Ascending aorta (tissue), 2 donors: ENCODE data around the gene STYX. TPM values are rescaled to one million over a fixed set of nuclear protein-coding genes. Genes with fewer than 3 reads are reported as not detected.

Source experiments
- DNase-seq, 2 donors: peaks; one replicate each; pipeline ENCODE4 v3.0.0-alpha.2; 2019; ENCODE audit warnings: low spot score in 2 of 2
- H3K27ac ChIP-seq, 2 donors: fragments of 200-600 bp; sonication (generic); one replicate each; pipeline ENCODE4 v1.5.1; 2016 to 2017; ENCODE audit warnings: mild to moderate bottlenecking in 1 of 2
- H3K27me3 ChIP-seq: fragments of 200-600 bp; sonication (generic); one replicate; pipeline ENCODE4 v1.5.1; 2017
- H3K36me3 ChIP-seq, 2 donors: fragments of 200-600 bp; sonication (generic); one replicate each; pipeline ENCODE4 v1.5.1; 2016
- H3K4me1 ChIP-seq, 2 donors: fragments of 200-600 bp; sonication (generic); one replicate each; pipeline ENCODE4 v1.5.1; 2016 to 2017; ENCODE audit warnings: mild to moderate bottlenecking in 1 of 2
- H3K4me3 ChIP-seq, 2 donors: fragments of 200-600 bp; sonication (generic); one replicate each; pipeline ENCODE4 v1.5.1; 2016 to 2017; ENCODE audit warnings: mild to moderate bottlenecking in 1 of 2
- H3K9me3 ChIP-seq, 2 donors: fragments of 200-600 bp; sonication (generic); one replicate each; pipeline ENCODE4 v1.5.1; 2016
- intact Hi-C: fragments of 100-400 bp; cut with DNase I; formaldehyde crosslinking; loops from one replicate; pipeline ENCODE4 v1.15.1; 2023
- total RNA-seq: library from RNA; depleted of rRNA; stranded (reverse); fragments of >200 nt; gene quantifications from one replicate; pipeline ENCODE4 v1.1.0, GENCODE V29; 2016
- TF ChIP-seq, protein P1 (sequence below), 3 experiments: fragments of 200-600 bp in 2 of 3; fragments of 450-650 bp in 1 of 3; sonication (generic) in 2 of 3; IDR thresholded peaks; one replicate each; pipeline ENCODE4 v1.5.1; 2016 to 2019; ENCODE audit warnings: antibody characterized with exemption in 3 of 3, mild to moderate bottlenecking in 1 of 3, moderate library complexity in 1 of 3

The STYX gene
- total RNA-seq, 1 donor from 2014 or later = 5.2 TPM

DNA sequence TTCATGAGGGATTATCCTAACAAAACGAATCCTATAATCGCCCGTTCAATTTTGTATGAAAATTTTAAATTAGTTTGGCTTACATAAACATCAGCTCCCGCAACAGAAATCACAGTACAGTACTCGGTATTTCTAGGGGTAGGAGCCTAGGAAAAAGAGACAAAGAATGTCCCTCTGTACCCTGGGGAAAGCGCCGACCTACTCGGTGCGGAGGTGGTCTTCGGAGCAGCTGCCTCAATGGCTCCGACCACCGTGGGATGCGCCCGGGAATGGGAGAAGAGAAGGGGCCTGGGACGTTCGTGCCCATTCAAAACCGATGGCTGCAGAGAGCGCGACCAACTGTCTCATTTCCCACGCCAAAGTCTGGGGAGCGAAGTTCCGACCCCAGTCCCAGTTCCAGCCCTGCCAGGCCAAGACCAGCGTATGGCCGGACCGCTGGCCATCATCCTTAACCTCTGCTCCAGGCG, 60.8 kb downstream of the STYX start:
- Histone ChIP-seq H3K4me1 (peaks cover 6 to 21% of the 10 kb centered on the region in 2 donors), H3K36me3 (no peaks in the 10 kb centered on the region), H3K4me3 (peak overlapping the region; percentile 83 to 91), H3K27ac (peak overlapping the region; percentile 94 to 95), H3K27me3 (no peaks in the 10 kb centered on the region), H3K9me3 (no peaks in the 10 kb centered on the region)
- intact Hi-C loops = loop anchor here (1.0 to 10.0 kb wide), 5 partner anchors 11 to 1164 kb away; partner anchors contain the start of genes BMP4, DDHD1, ERO1A and STYX
- no peak for DNase-seq
- TF ChIP-seq, protein P1, sequence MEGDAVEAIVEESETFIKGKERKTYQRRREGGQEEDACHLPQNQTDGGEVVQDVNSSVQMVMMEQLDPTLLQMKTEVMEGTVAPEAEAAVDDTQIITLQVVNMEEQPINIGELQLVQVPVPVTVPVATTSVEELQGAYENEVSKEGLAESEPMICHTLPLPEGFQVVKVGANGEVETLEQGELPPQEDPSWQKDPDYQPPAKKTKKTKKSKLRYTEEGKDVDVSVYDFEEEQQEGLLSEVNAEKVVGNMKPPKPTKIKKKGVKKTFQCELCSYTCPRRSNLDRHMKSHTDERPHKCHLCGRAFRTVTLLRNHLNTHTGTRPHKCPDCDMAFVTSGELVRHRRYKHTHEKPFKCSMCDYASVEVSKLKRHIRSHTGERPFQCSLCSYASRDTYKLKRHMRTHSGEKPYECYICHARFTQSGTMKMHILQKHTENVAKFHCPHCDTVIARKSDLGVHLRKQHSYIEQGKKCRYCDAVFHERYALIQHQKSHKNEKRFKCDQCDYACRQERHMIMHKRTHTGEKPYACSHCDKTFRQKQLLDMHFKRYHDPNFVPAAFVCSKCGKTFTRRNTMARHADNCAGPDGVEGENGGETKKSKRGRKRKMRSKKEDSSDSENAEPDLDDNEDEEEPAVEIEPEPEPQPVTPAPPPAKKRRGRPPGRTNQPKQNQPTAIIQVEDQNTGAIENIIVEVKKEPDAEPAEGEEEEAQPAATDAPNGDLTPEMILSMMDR (IDR thresholded peaks at IDR 0.05) = no peak

DNA sequence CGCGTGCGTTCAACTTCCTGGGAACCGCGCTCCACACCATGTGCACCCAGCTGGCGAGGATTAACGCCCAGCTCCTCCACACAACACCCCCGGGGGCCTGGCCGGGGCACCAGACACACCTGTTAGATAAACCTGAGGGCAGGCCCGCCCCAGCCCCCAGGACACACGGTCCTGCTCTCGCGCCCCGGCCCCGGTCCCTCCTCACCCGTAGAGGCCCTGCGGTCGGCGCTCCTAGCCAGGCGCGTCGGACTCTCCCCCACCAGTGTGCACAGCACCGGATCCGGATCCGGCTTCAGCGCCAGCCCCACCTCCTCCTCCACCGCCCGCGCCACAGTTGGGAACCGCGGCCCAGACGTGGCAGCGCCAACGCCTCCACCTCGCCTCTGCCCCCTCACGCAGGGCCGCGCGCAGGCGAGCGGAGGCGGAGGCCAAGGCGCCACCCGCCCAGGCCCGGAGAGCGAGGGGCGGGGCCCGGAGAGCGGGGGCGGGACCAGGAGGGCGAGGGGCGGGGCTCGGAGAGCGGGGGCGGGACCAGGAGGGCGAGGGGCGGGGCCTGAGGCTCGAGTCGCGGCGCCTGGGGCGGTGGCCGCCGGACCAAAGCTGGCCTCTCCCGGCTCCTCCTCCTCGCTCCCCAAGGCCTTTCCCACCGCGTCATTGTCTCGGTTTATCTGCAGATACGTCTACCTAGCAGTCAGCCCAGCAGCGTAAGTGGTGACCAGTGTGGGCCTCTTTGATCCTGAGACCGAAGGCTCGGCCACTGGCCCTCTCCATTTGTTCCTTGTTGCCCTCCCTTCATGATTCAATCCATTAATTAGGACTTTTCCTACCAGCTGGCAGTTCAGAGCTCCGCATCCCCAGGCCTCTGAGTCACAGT, 61.5 kb downstream of the STYX start, which contains the start of gene GNPNAT1:
Gene GNPNAT1 (minus strand): TSS at position 385 of the 874 bp plus-strand sequence. CDS start 6,957 bp downstream, outside the sequence.
- Histone ChIP-seq H3K27me3 (no peaks in the 10 kb centered on the region), H3K36me3 (no peaks in the 10 kb centered on the region), H3K4me1 (peaks cover 6 to 21% of the 10 kb centered on the region in 2 donors), H3K9me3 (no peaks in the 10 kb centered on the region), H3K4me3 (peak within 1 kb of the TSS; percentile 83 to 91), H3K27ac (peak within 1 kb of the TSS; percentile 94 to 95)
- DNase-seq = peak; percentile 42 to 92
- intact Hi-C loops = loop anchor here (1.0 to 10.0 kb wide), 6 partner anchors 10 to 1163 kb away; partner anchors contain the start of genes BMP4, DDHD1, ERO1A and GPR137C
- TF ChIP-seq, protein P1 (IDR thresholded peaks at IDR 0.05) = no peak

DNA sequence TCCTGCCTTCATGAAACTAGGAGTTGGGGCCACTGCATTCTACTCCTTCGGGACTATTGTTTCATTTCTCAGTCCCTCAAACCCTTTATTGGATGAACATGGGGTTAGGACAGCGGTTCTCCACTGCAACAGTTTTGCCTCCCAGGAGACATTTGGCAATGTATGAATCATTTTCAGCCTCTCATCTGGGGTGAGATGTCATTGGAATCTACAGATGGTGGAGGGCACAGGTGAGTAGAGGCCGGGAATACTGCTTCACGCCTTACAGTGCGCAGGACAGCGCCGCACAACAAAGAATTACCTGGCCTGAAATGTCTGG, 62.1 kb downstream of the STYX start:
- intact Hi-C loops = loop anchor here (2.0 to 10.0 kb wide), 4 partner anchors 95 to 1163 kb away; partner anchors contain the start of genes BMP4, DDHD1, ERO1A and GPR137C

DNA sequence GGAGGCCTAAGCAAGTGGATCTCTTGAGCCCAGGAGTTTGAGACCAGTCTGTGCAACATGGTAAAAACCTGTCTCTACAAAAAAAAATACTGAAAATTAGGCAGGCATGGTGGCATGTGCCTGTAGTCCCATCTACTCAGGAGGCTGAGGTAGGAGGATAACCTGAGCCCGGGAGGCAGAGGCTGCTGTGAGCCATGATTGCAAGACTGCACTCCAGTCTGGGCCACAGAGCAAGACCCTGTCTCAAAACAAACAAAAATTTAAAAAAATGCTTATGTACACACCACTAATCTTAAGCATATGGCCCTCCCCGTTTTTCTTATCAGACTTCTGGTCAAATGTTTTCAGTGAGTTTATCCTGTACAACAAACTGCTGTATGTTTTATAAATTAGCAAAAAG, 63.1 kb downstream of the STYX start:
- DNase-seq = no peak
- Histone ChIP-seq H3K4me3 (no peak overlapping the region), H3K27me3 (no peaks in the 10 kb centered on the region), H3K9me3 (no peaks in the 10 kb centered on the region), H3K36me3 (no peaks in the 10 kb centered on the region), H3K4me1 (peaks cover 6 to 21% of the 10 kb centered on the region in 2 donors), H3K27ac (peak overlapping the region; percentile 94 to 95)
- TF ChIP-seq, protein P1 (IDR thresholded peaks at IDR 0.05) = no peak
- intact Hi-C loops = loop anchor here (2.0 to 10.0 kb wide), 4 partner anchors 96 to 1162 kb away; partner anchors contain the start of genes BMP4, DDHD1, ERO1A and GPR137C

More for the DNA sequence above, 62.1 kb downstream of the STYX start:
- Histone ChIP-seq H3K27me3 (no peaks in the 10 kb centered on the region), H3K4me3 (peak overlapping the region; percentile 83 to 91), H3K36me3 (no peaks in the 10 kb centered on the region), H3K4me1 (peaks cover 6 to 21% of the 10 kb centered on the region in 2 donors), H3K27ac (peak overlapping the region; percentile 94 to 95), H3K9me3 (no peaks in the 10 kb centered on the region)
- TF ChIP-seq, protein P1 (IDR thresholded peaks at IDR 0.05) = no peak
- DNase-seq = no peak

DNA sequence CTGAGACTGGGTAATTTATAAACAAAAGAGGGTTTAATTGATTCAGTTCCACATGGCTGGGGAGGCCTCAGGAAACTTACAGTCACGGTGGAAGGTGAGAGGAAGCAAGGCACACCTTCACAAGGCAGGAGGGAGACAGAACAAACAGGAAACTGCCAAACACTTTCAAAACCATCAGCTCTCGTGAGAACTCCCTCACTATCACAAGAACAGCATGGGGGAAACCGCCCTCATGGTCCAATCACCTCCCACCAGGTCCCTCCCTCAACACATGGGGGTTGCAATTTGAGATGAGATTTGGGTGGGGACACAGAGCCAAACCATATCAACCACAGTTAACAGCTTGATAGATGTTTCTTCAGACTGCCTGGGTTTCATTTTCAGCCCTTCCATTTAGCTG, 67.7 kb downstream of the STYX start:
- Histone ChIP-seq H3K27ac (peak overlapping the region in 1 of 2 donors; percentile 22), H3K9me3 (no peaks in the 10 kb centered on the region), H3K4me1 (peaks cover 3 to 22% of the 10 kb centered on the region in 2 donors), H3K4me3 (no peak overlapping the region), H3K36me3 (no peaks in the 10 kb centered on the region), H3K27me3 (no peaks in the 10 kb centered on the region)
- DNase-seq = no peak
- intact Hi-C loops = loop anchor here (10.0 kb wide), 1 partner anchor 1157 kb away; the partner anchor contains the start of gene BMP4
- TF ChIP-seq, protein P1 (IDR thresholded peaks at IDR 0.05) = no peak
